Thyroid gland (tissue), 4 donors: ENCODE data around the gene MLPH. TPM values are rescaled to one million over a fixed set of nuclear protein-coding genes. Genes with fewer than 3 reads are reported as not detected.

Source experiments
- DNase-seq, 2 donors: peaks; one replicate each; pipeline ENCODE4 v3.0.0-alpha.2; 2019
- H3K27ac ChIP-seq, 3 donors: fragments of 200-600 bp; sonication (generic); 1 replicate in 2 of 3; 2 replicates in 1 of 3; pipeline ENCODE4 v1.5.1; 2016 to 2019; ENCODE audit warnings: mild to moderate bottlenecking in 1 of 3, moderate library complexity in 1 of 3
- H3K27me3 ChIP-seq: fragments of 200-600 bp; sonication (generic); one replicate; pipeline ENCODE4 v1.5.1; 2019
- H3K36me3 ChIP-seq, 2 donors: fragments of 200-600 bp; sonication (generic); one replicate each; pipeline ENCODE4 v1.5.1; 2016 to 2019
- H3K4me1 ChIP-seq, 2 donors: fragments of 200-600 bp; sonication (generic); one replicate each; pipeline ENCODE4 v1.5.1; 2017 to 2019
- H3K4me3 ChIP-seq, 3 donors: fragments of 200-600 bp; sonication (generic); replicated peaks in 1 of 3; 1 replicate in 2 of 3; 2 replicates in 1 of 3; pipeline ENCODE4 v1.5.1; 2016; ENCODE audit warnings: mild to moderate bottlenecking in 1 of 3
- H3K9me3 ChIP-seq: fragments of 200-600 bp; sonication (generic); one replicate; pipeline ENCODE4 v1.5.1; 2017
- POLR2A ChIP-seq, 2 donors: fragments of 450-650 bp; IDR thresholded peaks; one replicate each; pipeline ENCODE4 v1.6.1; 2017; ENCODE audit warnings: antibody characterized with exemption in 2 of 2, mild to moderate bottlenecking in 2 of 2, moderate library complexity in 1 of 2
- WGBS, 2 donors: methylation state at CpG; one replicate each; pipeline ENCODE4 v1.1.5; 2017; 5-methylcytosine and 5-hydroxymethylcytosine counted together
- intact Hi-C: fragments of 100-400 bp; cut with DNase I; formaldehyde crosslinking; loops from one replicate; pipeline ENCODE4 v1.15.1; 2023
- total RNA-seq, 4 donors: library from RNA; depleted of rRNA; stranded (reverse); fragments of >200 nt; gene quantifications; one replicate each; pipeline ENCODE4 v1.2.3, GENCODE V29; 2016
- TF ChIP-seq, protein P1 (sequence below), 6 experiments: fragments of 200-600 bp in 3 of 6; fragments of 450-650 bp in 3 of 6; sonication (generic) in 3 of 6; IDR thresholded peaks; one replicate each; pipeline ENCODE4 v1.5.1; 2016 to 2019; ENCODE audit warnings: antibody characterized with exemption in 6 of 6, mild to moderate bottlenecking in 2 of 6, inconsistent platforms in 1 of 6, moderate library complexity in 1 of 6

Gene MLPH
- total RNA-seq, 4 donors from 2014 or later = 41.3 to 107 (median 58.6) TPM

DNA sequence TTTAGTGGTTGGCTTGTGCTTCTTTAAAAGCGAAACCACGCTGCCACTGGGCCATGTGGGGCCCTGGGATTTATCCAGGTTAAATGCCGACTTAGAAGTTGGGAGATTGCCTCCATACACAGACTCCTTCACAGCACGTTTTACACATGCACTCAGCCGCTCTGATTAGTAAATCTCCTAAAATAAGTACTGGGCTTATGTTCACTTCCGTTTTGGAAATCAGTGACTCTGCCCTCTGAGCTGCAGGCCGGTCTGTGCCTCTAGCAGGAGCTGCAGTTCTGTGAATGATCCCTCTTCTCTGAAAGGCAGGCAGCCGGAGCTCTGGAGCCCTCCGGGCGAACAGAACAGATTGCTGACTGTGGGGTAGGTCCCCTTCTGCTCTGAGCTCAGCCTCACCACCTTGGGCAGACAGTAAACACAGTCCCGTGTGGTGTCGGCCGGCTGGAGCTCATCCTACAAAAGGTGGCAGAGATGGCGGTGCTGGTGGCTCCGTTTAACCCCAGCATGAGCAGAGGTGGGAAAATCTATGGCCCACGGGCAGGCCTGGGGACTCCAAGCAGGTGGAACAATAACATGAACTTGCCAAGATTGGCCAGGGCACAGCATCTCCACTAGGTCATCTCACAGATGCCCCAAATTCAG, 113.3 kb downstream of the MLPH start:
- peak overlapping the region; percentile 38 to 70 (median 38) for H3K27ac ChIP-seq
- no peaks in the 10 kb centered on the region for H3K36me3 ChIP-seq
- WGBS, 2 donors = 48 to 53% methylated on average over 8 to 16 of the region's 16 CpGs
- peak; percentile 29 to 41 for DNase-seq
- no peaks in the 10 kb centered on the region for H3K27me3 ChIP-seq
- peak in 1 of 2 donors; percentile 7 for TF ChIP-seq POLR2A (IDR thresholded peaks at IDR 0.05)
- TF ChIP-seq, protein P1, sequence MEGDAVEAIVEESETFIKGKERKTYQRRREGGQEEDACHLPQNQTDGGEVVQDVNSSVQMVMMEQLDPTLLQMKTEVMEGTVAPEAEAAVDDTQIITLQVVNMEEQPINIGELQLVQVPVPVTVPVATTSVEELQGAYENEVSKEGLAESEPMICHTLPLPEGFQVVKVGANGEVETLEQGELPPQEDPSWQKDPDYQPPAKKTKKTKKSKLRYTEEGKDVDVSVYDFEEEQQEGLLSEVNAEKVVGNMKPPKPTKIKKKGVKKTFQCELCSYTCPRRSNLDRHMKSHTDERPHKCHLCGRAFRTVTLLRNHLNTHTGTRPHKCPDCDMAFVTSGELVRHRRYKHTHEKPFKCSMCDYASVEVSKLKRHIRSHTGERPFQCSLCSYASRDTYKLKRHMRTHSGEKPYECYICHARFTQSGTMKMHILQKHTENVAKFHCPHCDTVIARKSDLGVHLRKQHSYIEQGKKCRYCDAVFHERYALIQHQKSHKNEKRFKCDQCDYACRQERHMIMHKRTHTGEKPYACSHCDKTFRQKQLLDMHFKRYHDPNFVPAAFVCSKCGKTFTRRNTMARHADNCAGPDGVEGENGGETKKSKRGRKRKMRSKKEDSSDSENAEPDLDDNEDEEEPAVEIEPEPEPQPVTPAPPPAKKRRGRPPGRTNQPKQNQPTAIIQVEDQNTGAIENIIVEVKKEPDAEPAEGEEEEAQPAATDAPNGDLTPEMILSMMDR (IDR thresholded peaks at IDR 0.05) = no peak
- intact Hi-C loops = no loop called here
- peaks cover 14 to 15% of the 10 kb centered on the region in 2 donors for H3K4me1 ChIP-seq
- H3K4me3 ChIP-seq = no peak overlapping the region
- H3K9me3 ChIP-seq = no peaks in the 10 kb centered on the region

GRCh38 chr2:237601453-237602116, 114.5 kb downstream of the MLPH start:
- H3K9me3 ChIP-seq = no peaks in the 10 kb centered on the region
- H3K27ac ChIP-seq = peak overlapping the region in 1 of 3 donors; percentile 70
- H3K27me3 ChIP-seq = no peaks in the 10 kb centered on the region
- no peak overlapping the region for H3K4me3 ChIP-seq
- 78 to 92% methylated on average over 9 to 14 of the region's 14 CpGs for WGBS, 2 donors
- intact Hi-C loops = no loop called here
- no peaks in the 10 kb centered on the region for H3K36me3 ChIP-seq
- TF ChIP-seq POLR2A (IDR thresholded peaks at IDR 0.05) = no peak
- TF ChIP-seq, protein P1 (IDR thresholded peaks at IDR 0.05) = no peak
- no peak for DNase-seq
- H3K4me1 ChIP-seq = peaks cover 10 to 12% of the 10 kb centered on the region in 2 donors

- peaks cover 10 to 12% of the 10 kb centered on the region in 2 donors for H3K4me1 ChIP-seq
- intact Hi-C loops = no loop called here
- no peaks in the 10 kb centered on the region for H3K36me3 ChIP-seq
- no peaks in the 10 kb centered on the region for H3K27me3 ChIP-seq
- H3K9me3 ChIP-seq = no peaks in the 10 kb centered on the region
- H3K27ac ChIP-seq = no peak overlapping the region
- TF ChIP-seq, protein P1 (IDR thresholded peaks at IDR 0.05) = no peak
- no peak for TF ChIP-seq POLR2A (IDR thresholded peaks at IDR 0.05)
- H3K4me3 ChIP-seq = no peak overlapping the region
- no peak for DNase-seq
- WGBS, 2 donors = 90 to 93% methylated on average over 7 of the region's 7 CpGs
Observed at GRCh38 chr2:237602409-237602808, 115.4 kb downstream of the MLPH start.

DNA sequence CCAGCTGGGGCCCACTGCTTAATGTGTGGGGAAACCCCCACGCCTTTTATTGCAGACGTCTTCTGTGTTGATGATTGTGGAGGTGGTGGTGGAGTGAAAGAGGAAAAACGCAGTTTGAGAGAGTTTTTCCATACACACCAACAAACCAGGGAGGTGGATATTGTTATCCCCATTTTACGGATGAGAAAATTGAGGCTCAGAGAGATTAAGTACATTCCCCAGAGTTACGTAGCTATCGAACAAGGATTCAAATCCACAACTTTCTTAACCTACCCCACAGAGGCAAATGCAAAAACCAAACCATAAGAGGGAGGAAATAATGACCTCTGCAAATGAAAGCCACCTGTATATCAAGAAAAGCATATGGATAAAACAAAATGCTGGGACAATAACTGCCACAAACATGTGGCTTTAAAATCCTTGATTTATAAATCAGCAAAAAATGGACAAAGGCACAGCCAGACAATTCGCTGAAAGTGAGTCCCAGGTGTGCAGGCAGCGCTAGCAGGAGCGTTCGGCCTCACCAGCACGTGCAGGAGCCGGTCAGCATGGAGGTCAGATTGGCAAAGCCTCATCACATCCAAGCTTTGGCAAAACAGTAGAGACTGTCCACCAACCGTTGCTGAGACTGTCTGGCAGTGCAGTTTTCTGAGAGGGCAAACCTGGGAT, 116.1 kb downstream of the MLPH start:
- TF ChIP-seq POLR2A (IDR thresholded peaks at IDR 0.05) = no peak
- TF ChIP-seq, protein P1 (IDR thresholded peaks at IDR 0.05) = no peak
- Histone ChIP-seq H3K4me3 (no peak overlapping the region), H3K27ac (peak overlapping the region in 2 of 3 donors; percentile 55 to 80), H3K4me1 (peaks cover 10 to 12% of the 10 kb centered on the region in 2 donors), H3K9me3 (no peaks in the 10 kb centered on the region), H3K27me3 (no peaks in the 10 kb centered on the region), H3K36me3 (no peaks in the 10 kb centered on the region)
- WGBS, 2 donors = 73 to 78% methylated on average over 13 of the region's 13 CpGs
- intact Hi-C loops = no loop called here
- no peak for DNase-seq
